Activated CD4-positive, alpha-beta T cell treated with anti-CD3 and anti-CD28 coated beads, Interleukin-2, amount 50 U/mL, for 48 hours (primary cell): ENCODE results near the gene SLF2.

Experiments
- DNase-seq, 2 experiments: peaks; one replicate each; pipeline ENCODE4 v3.0.0-alpha.2; 2020

SLF2 gene

GRCh38 chr10:100912605-100913469, at the start of gene SLF2:
Gene SLF2, plus strand, starts transcription at chr10:100912963. Its CDS starts 148 bp downstream, at chr10:100913111.
- peak; percentile 92 to 95 for DNase-seq

- no peak for DNase-seq
Observed at GRCh38 chr10:100863433-100863832, 49.3 kb upstream of the SLF2 start.

GRCh38 chr10:100864036-100864885, 48.5 kb upstream of the SLF2 start:
- DNase-seq: no peak

GRCh38 chr10:100864978-100865377, 47.8 kb upstream of the SLF2 start:
- no peak for DNase-seq

- DNase-seq: no peak
Observed at GRCh38 chr10:100866010-100866409, 46.8 kb upstream of the SLF2 start.

GRCh38 chr10:100866575-100867098, 46.1 kb upstream of the SLF2 start:
- DNase-seq: no peak

GRCh38 chr10:100867261-100867963, 45.4 kb upstream of the SLF2 start:
- DNase-seq: no peak

- DNase-seq: no peak
Observed at GRCh38 chr10:100868382-100868781, 44.4 kb upstream of the SLF2 start.

- no peak for DNase-seq
Observed at GRCh38 chr10:100869399-100869798, 43.4 kb upstream of the SLF2 start.

- DNase-seq: peak; percentile 80 to 85
Observed at GRCh38 chr10:100872034-100872791, 40.5 kb upstream of the SLF2 start.

GRCh38 chr10:100873146-100873826, 39.5 kb upstream of the SLF2 start:
- no peak for DNase-seq

GRCh38 chr10:100873827-100874326, 38.9 kb upstream of the SLF2 start:
- DNase-seq: no peak

GRCh38 chr10:100874702-100875483, 37.9 kb upstream of the SLF2 start:
- DNase-seq: no peak

GRCh38 chr10:100875484-100876166, 37.1 kb upstream of the SLF2 start:
- no peak for DNase-seq

- no peak for DNase-seq
Observed at GRCh38 chr10:100876585-100877460, 35.9 kb upstream of the SLF2 start.

GRCh38 chr10:100877461-100877850, 35.3 kb upstream of the SLF2 start:
- no peak for DNase-seq

- peak; percentile 36 to 51 for DNase-seq
Observed at GRCh38 chr10:100878291-100878910, 34.4 kb upstream of the SLF2 start.

- no peak for DNase-seq
Observed at GRCh38 chr10:100879741-100880360, 32.9 kb upstream of the SLF2 start.
